Inflammatory macrophage treated with lipopolysaccharide for 1 hour (primary cell): ENCODE results near the gene RCOR3.
"Not testable (repeated sequence)": the region's sequence is repeated elsewhere in the genome, so short reads cannot be mapped to it uniquely, and the experiment has no call there.

Experiments used
- DNase-seq, 2 donors: peaks; one replicate each; pipeline ENCODE4 v3.0.0-alpha.2; 2020 to 2022

RCOR3 gene

DNA sequence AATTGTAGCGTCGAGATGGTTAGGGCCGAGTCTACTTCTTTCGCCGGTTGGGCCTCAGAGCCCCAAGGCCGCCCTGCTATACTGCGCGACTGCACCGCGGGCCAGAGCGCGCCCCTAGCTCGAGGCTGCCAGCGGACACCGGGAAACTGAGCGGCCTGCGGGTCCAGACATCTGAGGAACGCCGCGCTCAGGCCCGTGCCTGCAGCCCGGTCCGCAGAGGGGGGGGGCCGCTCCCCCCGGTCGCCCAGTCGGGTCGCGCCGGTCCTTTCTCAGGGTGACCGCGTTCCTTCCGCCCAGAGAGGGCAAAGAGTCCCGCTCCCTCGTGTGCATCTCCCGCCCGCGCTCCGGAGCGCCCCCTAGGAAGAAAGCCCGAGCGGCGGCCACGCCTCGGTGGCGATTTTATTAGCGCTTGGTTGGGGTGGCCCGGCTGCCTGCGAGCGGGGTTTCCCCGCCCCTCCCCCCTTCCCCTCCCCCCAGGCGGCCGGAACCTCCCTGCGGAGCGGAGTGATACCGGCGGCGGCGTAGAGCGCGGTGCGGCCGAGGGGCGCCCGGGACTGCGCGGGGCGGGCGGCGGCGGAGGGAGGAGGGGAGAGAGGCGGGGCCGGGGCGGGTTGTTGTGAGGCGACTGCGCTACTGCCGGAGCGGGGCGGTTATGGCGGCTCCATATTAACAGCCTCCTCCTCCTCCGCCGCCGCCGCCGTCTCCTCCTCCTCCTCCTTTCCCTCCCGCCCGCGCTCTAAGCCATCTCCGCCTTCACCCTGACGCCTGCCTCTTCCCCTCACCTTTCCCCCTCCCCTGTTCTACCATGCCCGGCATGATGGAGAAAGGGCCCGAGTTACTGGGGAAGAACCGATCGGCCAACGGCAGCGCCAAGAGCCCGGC, at the start of gene RCOR3:
TSS of gene RCOR3 (plus strand) at position 611 of the 882 bp plus-strand sequence. CDS start at position 806, 195 bp downstream.
- peak; percentile 83 to 87 for DNase-seq

GRCh38 chr1:211210052-211210451, 49.1 kb upstream of the RCOR3 start:
- DNase-seq = no peak

GRCh38 chr1:211210965-211211364, 48.2 kb upstream of the RCOR3 start:
- DNase-seq = no peak

GRCh38 chr1:211213702-211214101, 45.5 kb upstream of the RCOR3 start:
- DNase-seq = no peak

DNA sequence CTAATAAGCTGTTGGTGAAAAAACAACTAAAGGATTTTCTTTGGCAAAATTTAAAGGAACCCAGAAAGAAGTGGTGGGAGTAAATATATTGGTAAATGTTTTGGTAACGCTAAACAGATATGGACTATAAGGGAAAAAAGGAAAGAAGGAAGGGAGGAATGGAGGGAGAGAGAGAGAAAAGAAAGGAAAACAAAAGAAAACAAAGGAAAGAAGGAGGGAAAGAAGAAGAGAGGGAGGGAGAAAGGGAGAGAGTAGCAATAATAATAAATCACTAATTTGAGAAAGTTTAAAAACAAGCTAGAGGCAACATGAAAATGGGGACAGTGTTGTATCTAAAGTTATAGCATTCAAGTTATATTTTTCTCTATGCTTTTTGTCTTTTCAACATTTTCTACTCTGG, 43.6 kb upstream of the RCOR3 start:
- DNase-seq = no peak

GRCh38 chr1:211217392-211217791, 41.8 kb upstream of the RCOR3 start:
- no peak for DNase-seq

- not testable (repeated sequence) for DNase-seq
Observed at GRCh38 chr1:211222469-211223234, 36.5 kb upstream of the RCOR3 start.

DNA sequence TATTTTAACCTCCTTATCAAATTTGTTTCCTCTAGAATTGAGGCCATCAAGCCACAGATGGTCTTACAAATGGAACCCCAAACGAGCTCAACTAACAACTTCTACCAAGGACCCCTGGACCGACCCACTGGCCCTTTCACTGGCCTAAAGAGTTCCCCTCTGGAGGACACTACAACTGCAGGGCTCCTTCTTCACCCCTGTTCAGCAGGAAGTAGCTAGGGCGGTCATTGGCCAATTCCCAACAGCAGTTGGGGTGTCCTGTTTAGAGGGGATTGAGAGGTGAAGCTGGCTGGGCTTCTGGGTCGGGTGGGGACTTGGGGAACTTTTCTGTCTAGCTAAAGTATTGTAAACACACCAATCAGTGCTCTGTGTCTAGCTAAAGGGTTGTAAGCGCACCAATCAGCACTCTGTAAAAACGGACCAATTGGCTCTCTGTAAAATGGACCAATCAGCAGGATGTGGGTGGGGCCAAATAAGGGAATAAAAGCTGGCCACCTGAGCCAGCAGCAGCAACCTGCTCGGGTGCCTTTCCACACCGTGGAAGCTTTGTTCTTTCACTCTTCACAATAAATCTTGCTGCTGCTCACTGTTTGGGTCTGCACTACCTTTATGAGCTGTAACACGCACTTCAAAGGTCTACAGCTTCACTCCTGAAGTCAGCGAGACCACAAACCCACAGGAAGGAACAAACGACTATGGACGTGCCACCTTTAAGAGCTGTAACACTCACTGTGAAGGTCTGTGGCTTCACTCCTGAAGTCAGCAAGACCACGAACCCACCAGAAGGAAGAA, 30.4 kb upstream of the RCOR3 start:
- not testable (repeated sequence) for DNase-seq

DNA sequence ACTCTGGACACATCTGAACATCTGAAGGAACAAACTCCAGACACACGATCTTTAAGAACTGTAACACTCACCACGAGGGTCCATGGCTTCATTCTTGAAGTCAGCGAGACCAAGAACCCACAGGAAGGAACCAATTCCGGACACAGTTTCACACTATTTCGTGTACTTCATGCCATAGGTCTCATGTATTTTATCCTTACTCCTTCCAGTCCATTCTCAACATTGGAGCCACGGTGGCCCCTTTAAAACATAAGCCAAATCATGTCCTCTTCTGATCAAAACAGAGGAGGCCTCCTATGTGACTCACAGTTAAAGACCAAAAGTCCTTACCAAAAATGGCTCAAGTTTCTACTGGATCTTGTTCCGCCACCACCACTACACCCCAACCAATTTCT, 29.8 kb upstream of the RCOR3 start:
- DNase-seq = no peak

DNA sequence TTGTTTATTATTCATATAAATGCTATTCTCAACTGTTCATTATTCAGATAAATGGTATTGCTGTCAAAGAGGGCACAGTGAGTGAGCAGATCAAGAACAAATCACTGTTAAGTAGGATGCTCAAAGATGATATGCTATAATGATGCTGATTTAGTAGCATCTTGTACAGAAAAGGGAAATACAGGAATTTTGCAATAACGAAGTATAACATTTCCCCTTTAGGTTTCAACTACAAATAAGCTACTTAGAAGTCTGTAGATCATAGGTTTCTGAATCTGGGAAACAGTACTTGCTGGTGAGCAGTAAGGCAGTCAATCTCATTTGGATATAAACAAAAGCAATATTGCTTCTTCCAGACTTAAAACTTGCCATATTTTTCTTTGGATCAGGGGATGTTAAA, 27.3 kb upstream of the RCOR3 start:
- peak; percentile 32 to 36 for DNase-seq

DNA sequence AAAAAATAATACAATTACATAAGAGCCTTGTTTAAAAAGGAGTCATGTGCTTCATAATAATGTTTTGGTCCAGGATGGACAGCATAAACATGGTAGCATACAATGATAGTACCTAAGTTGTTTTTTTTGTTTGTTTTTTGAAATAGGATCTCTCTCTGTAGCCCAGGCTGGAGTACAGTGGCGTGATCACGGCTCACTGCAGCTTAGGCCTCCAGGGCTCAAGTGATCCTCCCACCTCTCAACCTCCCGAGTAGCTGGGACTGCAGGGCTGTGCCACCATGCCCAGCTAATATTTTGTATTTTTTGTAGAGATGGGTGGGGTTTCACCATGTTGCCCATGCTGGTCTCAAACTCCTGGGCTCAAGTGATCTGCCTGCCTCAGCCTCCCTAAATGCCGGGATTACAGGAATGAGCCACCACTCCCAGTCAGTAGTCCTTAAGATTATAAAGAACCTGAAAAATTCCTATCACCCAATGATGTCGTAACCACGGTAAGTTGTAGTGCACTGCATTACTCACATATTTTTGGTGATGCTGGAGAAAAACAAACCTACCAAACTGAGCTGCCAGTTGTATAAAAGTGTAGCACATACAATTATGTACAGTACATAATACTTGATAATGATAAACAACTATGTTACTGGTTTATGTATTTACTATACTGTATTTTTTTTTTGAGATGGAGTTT, 22.4 kb upstream of the RCOR3 start:
- no peak for DNase-seq

DNA sequence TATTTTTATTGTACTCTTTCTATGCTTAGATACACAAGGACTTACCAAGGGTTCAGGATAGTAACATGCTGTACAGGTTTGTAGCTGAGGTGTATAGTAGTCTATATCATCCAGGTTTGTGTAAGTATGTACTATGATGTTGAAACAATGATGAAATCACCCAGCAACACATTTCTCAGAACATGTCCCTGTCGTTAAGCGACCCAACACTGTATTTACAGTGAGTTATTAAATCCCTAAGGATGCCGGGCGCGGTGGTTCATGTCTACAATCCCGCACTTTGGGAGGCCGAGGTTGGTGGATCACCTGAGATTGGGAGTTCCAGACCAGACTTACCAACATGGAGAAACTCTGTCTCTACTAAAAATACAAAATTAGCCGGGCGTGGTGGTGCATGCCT, 21.6 kb upstream of the RCOR3 start:
- DNase-seq = no peak

DNA sequence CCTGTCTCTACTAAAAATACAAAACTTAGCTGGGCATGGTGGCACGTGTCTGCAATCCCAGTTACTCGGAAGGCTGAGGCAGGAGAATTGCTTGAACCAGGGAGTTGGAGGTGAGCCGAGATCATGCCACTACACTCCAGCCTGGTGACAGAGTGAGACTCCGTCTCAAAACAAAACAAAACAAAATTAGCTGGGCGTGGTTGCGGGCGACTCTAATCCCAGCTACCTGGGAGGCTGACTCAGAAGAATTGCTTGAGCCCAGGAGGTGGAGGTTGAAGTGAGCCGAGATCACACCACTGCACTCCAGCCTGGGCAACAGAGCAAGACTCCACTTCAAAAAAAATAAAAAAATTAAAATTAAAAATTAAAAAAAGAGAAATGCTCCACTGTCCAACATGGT, 18.6 kb upstream of the RCOR3 start:
- not testable (repeated sequence) for DNase-seq

GRCh38 chr1:211241071-211241470, 18.1 kb upstream of the RCOR3 start:
- no peak for DNase-seq

DNA sequence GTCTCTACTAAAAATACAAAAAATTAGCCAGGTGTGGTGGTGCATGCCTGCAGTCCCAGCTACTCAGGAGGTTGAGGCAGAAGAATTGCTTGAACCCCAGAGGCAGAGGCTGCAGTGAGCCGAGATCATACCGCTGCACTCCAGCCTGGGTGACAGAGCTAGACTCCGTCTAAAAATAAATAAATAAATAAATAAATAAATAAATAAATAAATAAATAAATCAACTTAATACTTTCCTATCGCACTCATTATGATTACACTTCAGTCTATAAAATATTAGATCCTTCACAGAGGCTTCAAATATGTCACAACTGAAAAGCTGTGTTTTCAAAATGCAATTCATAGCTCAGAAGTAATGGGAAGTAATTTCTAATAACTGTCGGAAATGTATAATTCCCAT, 15.5 kb upstream of the RCOR3 start:
- DNase-seq = not testable (repeated sequence)

DNA sequence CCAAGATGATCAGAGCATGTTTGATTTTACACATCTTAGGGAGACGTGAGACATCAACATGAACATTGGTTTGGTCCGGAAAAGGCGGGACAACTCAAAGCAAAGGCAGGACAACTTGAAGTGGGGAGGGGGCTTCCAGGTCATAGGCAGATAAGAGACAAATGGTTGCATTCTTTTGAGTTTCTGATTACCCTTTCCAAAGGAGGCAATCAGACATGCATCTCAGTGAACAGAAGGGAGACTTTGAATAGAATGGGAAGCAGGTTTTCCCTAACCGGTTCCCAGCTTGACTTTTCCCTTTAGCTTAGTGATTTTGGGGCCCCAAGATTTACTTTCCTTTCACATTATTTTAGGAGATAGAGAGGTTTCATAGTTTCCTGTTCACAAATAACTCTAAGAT, 12.6 kb upstream of the RCOR3 start:
- DNase-seq = not testable (repeated sequence)

DNA sequence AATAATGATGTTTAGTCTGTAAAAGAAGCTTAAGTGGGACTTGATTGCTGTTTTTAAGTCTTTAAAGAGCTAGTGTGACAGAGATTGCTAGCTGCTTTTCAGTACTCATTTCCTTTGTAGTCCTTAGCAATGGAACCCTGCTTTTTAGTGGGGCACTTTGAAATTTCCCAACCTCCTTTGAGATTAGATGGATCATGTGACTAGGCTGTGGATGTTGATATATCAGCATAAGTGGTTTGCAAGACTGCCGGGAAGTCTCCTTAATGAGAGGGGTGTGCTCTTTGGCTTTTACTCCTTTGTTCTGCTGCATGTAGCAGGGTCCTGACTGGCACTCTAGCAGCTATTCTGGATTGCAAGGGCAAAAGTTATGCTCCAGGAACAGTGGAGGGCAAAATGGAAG, 11.2 kb upstream of the RCOR3 start:
- DNase-seq = no peak

GRCh38 chr1:211249611-211250010, 9.6 kb upstream of the RCOR3 start:
- not testable (repeated sequence) for DNase-seq

DNA sequence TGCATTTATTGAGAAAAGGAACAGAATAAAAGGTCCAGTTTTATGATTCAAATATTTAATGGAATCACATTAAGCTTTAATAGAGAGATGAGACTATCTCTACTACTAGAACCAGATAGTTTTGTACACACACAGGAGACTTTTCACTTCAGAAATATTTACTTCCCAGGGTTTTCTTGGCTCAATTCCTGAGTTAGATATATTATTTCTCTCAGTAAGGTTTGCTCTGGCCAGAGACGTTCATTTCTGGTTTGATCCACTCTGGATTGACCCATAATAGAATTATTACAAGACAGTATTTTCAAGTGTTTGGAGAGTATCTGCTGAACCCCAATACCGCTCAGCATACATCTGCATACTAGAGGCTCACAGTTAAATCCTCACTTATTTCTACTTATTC, 1.3 kb upstream of the RCOR3 start:
- DNase-seq = no peak

GRCh38 chr1:211258310-211258755, 833 bp upstream of the RCOR3 start:
- peak; percentile 39 to 41 for DNase-seq

DNA sequence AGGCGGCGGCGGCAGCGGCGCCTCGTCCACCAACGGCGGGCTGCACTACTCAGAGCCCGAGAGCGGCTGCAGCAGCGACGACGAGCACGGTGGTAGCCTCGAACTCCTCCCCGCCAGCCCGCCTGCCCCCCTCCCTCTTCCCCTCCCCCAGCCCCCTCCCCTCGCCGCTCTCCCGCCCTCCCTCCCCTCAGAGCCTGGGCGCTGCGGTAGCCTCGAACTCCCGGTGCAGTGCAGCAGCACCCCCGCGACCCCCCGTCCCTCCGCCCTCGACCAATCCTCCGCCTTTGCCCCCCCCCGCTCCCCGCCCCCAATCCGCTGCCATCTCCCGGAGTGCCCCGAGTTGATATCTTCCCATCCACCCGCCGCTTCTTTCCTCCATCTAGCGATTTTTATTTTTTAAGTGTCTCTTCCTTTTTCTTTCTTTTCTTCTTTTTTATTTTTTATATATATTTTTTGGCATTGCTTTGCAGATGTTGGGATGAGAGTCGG, 516 bp downstream of the RCOR3 start:
- DNase-seq = peak in 1 of 2 donors; percentile 11
